ENCODE data around the gene ITGA3.

ITGA3 gene

DNA sequence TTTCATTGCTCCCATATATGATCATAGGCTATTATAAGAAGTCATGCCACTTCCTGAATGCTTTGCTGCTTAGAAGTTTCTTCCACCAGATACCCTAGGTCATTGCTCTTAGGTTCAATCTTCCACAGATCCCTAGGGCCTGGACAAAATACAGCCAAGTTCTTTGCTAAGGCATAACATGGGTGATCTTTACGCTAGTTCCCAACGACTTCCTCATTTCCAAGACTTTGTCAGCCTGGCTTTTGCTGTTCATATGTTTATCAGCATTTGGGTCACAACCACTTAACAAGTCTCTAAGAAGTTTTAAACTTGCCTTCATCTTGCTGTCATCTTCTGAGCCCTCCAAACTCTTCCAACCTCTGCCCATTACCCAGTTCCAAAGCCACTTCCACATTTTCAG, 40.8 kb upstream of the ITGA3 start:
- no peak for DNase-seq
- no peak overlapping the region for H3K9ac ChIP-seq (ENCODE audit: low read length)
- no peak overlapping the region for H2AFZ ChIP-seq (ENCODE audit: low read depth, low read length)
- H2BK12ac ChIP-seq (ENCODE audit: low read length in 2 of 2): no peak overlapping the region
- peaks cover 3% of the 10 kb centered on the region for H3K4me1 ChIP-seq (ENCODE audit: control insufficient read depth, insufficient read depth, low read depth, low read length)
- no peak overlapping the region for H2BK15ac ChIP-seq (ENCODE audit: low read depth, poor library complexity, severe bottlenecking)
- H2BK5ac ChIP-seq (ENCODE audit: low read depth, low read length, poor library complexity, severe bottlenecking): no peak overlapping the region
- H3K4me3 ChIP-seq (ENCODE audit: insufficient read depth in 1 of 2, low read depth in 1 of 2, low read length in 2 of 2): no peak overlapping the region
- no peak overlapping the region for H3K14ac ChIP-seq (ENCODE audit: low read length in 2 of 2)
- no peak overlapping the region for H3K4ac ChIP-seq (ENCODE audit: low read depth in 1 of 2, low read length in 2 of 2)
- H3K79me1 ChIP-seq (replicated peaks; ENCODE audit: low read length, poor library complexity, severe bottlenecking): no peaks in the 10 kb centered on the region
- H3K9me3 ChIP-seq (ENCODE audit: control insufficient read depth, low read length): peaks cover 23% of the 10 kb centered on the region
- no peak overlapping the region for H2AK5ac ChIP-seq (ENCODE audit: low read length, severe bottlenecking)
- H2BK120ac ChIP-seq (ENCODE audit: low read depth, low read length): no peak overlapping the region
- H3K23ac ChIP-seq (ENCODE audit: low read length in 2 of 2): no peak overlapping the region
- H3K27me3 ChIP-seq (ENCODE audit: control insufficient read depth in 1 of 2, insufficient read depth in 1 of 2, low read length in 2 of 2): peaks cover 0 to 7% of the 10 kb centered on the region in 2 experiments
- no peak overlapping the region for H3K18ac ChIP-seq (ENCODE audit: low read depth in 1 of 2, low read length in 2 of 2)
- no peaks in the 10 kb centered on the region for H3K36me3 ChIP-seq (ENCODE audit: control insufficient read depth in 1 of 2, insufficient read depth in 2 of 2, low read depth in 1 of 2, low read length in 2 of 2)
- H4K91ac ChIP-seq (ENCODE audit: low read length): no peak overlapping the region
- no peak overlapping the region for H3K4me2 ChIP-seq (ENCODE audit: low read length, poor library complexity, severe bottlenecking)
- 84% methylated on average over 2 of the region's 2 CpGs for whole genome bisulfite sequencing
- no peak overlapping the region for H3K27ac ChIP-seq (ENCODE audit: low read length, poor library complexity, severe bottlenecking)
- H4K8ac ChIP-seq (ENCODE audit: low read length): no peak overlapping the region

DNA sequence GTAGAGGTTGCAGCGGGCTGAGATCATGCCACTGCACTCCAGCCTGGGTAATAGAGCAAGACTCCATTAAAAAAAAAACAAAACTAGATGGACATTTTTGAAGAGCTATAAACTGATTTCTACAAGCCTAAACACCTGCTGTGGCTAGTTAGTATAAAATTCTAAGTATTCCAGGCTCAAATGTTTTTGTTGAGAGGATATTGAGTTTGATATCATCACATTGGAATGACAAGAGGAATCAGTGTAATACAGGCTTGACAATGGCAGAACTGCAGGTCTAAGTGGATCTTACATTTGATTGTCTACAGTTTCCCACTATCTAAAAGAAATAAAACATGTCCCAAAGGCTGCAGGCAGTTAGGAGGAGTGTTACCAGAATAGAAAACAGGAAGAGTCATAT, 37.0 kb upstream of the ITGA3 start:
- H4K91ac ChIP-seq (ENCODE audit: low read length): no peak overlapping the region
- H3K4me3 ChIP-seq (ENCODE audit: insufficient read depth in 1 of 2, low read depth in 1 of 2, low read length in 2 of 2): no peak overlapping the region
- no peak overlapping the region for H3K9ac ChIP-seq (ENCODE audit: low read length)
- no peak for DNase-seq
- peaks cover 6% of the 10 kb centered on the region for H3K9me3 ChIP-seq (ENCODE audit: control insufficient read depth, low read length)
- H2BK12ac ChIP-seq (ENCODE audit: low read length in 2 of 2): no peak overlapping the region
- H3K4me1 ChIP-seq (ENCODE audit: control insufficient read depth, insufficient read depth, low read depth, low read length): peaks cover 6% of the 10 kb centered on the region
- H2BK120ac ChIP-seq (ENCODE audit: low read depth, low read length): no peak overlapping the region
- no peaks in the 10 kb centered on the region for H3K79me1 ChIP-seq (replicated peaks; ENCODE audit: low read length, poor library complexity, severe bottlenecking)
- H3K23ac ChIP-seq (ENCODE audit: low read length in 2 of 2): no peak overlapping the region
- no peak overlapping the region for H3K4me2 ChIP-seq (ENCODE audit: low read length, poor library complexity, severe bottlenecking)
- H3K14ac ChIP-seq (ENCODE audit: low read length in 2 of 2): no peak overlapping the region
- H3K4ac ChIP-seq (ENCODE audit: low read depth in 1 of 2, low read length in 2 of 2): no peak overlapping the region
- H2BK15ac ChIP-seq (ENCODE audit: low read depth, poor library complexity, severe bottlenecking): no peak overlapping the region
- peaks cover 0 to 12% of the 10 kb centered on the region in 2 experiments for H3K27me3 ChIP-seq (ENCODE audit: control insufficient read depth in 1 of 2, insufficient read depth in 1 of 2, low read length in 2 of 2)
- H2AK5ac ChIP-seq (ENCODE audit: low read length, severe bottlenecking): no peak overlapping the region
- no peaks in the 10 kb centered on the region for H3K36me3 ChIP-seq (ENCODE audit: control insufficient read depth in 1 of 2, insufficient read depth in 2 of 2, low read depth in 1 of 2, low read length in 2 of 2)
- H3K18ac ChIP-seq (ENCODE audit: low read depth in 1 of 2, low read length in 2 of 2): no peak overlapping the region
- peak overlapping the region; percentile 0 for H3K27ac ChIP-seq (ENCODE audit: low read length, poor library complexity, severe bottlenecking)
- WGBS: no CpG with 5 or more reads among the region's 1 CpG
- no peak overlapping the region for H2AFZ ChIP-seq (ENCODE audit: low read depth, low read length)
- no peak overlapping the region for H2BK5ac ChIP-seq (ENCODE audit: low read depth, low read length, poor library complexity, severe bottlenecking)
- H4K8ac ChIP-seq (ENCODE audit: low read length): no peak overlapping the region

DNA sequence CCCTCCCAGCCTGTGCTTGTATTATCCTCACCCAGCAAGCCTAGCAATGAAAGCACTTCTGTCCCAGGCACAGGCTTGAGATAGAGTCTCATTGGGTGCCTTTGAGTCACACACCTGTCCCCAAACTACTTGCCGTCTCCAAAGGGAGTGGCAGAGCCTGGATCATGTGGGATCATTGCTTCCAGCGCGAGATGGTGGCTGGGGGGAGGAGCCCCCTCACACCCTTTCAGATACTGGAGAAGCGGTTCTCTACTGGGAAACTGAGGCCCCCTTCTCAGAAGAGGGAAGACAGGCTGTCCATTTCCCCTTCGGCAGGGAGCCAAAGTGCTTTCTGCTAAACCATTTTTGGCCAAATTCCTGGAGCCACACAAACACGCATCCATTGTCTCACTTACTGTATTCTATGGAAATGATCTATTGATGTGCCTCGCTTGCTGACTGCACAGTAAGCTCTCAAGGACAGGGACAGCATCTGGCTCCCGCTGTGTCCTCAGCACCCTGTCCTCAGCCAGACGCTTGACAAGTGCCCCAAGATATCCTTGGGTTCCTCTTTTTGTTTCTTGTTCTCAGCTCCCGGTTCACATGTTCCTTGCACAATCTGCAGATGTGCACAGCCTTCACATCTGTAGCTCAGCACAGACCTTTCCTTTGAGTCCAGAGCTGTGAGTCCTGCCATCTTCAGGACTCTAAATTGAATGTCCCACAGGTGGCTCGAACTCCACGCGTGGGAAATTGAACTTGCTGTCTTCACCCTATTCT, 34.9 kb upstream of the ITGA3 start:
- Histone ChIP-seq H4K8ac (ENCODE audit: low read length) (no peak overlapping the region), H2BK5ac (ENCODE audit: low read depth, low read length, poor library complexity, severe bottlenecking) (no peak overlapping the region), H3K4ac (ENCODE audit: low read depth in 1 of 2, low read length in 2 of 2) (no peak overlapping the region), H3K4me3 (ENCODE audit: insufficient read depth in 1 of 2, low read depth in 1 of 2, low read length in 2 of 2) (no peak overlapping the region), H3K79me1 (replicated peaks; ENCODE audit: low read length, poor library complexity, severe bottlenecking) (peaks cover under 1% of the 10 kb centered on the region), H3K36me3 (ENCODE audit: control insufficient read depth in 1 of 2, insufficient read depth in 2 of 2, low read depth in 1 of 2, low read length in 2 of 2) (no peaks in the 10 kb centered on the region), H4K91ac (ENCODE audit: low read length) (no peak overlapping the region), H3K23ac (ENCODE audit: low read length in 2 of 2) (no peak overlapping the region), H2BK15ac (ENCODE audit: low read depth, poor library complexity, severe bottlenecking) (no peak overlapping the region), H3K27ac (ENCODE audit: low read length, poor library complexity, severe bottlenecking) (no peak overlapping the region), H3K14ac (ENCODE audit: low read length in 2 of 2) (no peak overlapping the region), H3K4me2 (ENCODE audit: low read length, poor library complexity, severe bottlenecking) (no peak overlapping the region), H2BK120ac (ENCODE audit: low read depth, low read length) (no peak overlapping the region), H3K4me1 (ENCODE audit: control insufficient read depth, insufficient read depth, low read depth, low read length) (peaks cover 7% of the 10 kb centered on the region), H2AFZ (ENCODE audit: low read depth, low read length) (no peak overlapping the region), H3K18ac (ENCODE audit: low read depth in 1 of 2, low read length in 2 of 2) (no peak overlapping the region), H2AK5ac (ENCODE audit: low read length, severe bottlenecking) (peak overlapping the region; percentile 62), H3K27me3 (ENCODE audit: control insufficient read depth in 1 of 2, insufficient read depth in 1 of 2, low read length in 2 of 2) (peaks cover 0 to 11% of the 10 kb centered on the region in 2 experiments), H2BK12ac (ENCODE audit: low read length in 2 of 2) (no peak overlapping the region), H3K9ac (ENCODE audit: low read length) (no peak overlapping the region), H3K9me3 (ENCODE audit: control insufficient read depth, low read length) (no peaks in the 10 kb centered on the region)
- 70% methylated on average over 13 of the region's 13 CpGs for WGBS
- DNase-seq: no peak

- Histone ChIP-seq H2AFZ (ENCODE audit: low read depth, low read length) (no peak overlapping the region), H3K9ac (ENCODE audit: low read length) (no peak overlapping the region), H3K14ac (ENCODE audit: low read length in 2 of 2) (no peak overlapping the region), H4K91ac (ENCODE audit: low read length) (no peak overlapping the region), H2BK12ac (ENCODE audit: low read length in 2 of 2) (no peak overlapping the region), H3K79me1 (replicated peaks; ENCODE audit: low read length, poor library complexity, severe bottlenecking) (peaks cover 5% of the 10 kb centered on the region), H3K4me1 (ENCODE audit: control insufficient read depth, insufficient read depth, low read depth, low read length) (peaks cover 13% of the 10 kb centered on the region), H3K4me3 (ENCODE audit: insufficient read depth in 1 of 2, low read depth in 1 of 2, low read length in 2 of 2) (no peak overlapping the region), H4K8ac (ENCODE audit: low read length) (no peak overlapping the region), H3K4ac (ENCODE audit: low read depth in 1 of 2, low read length in 2 of 2) (no peak overlapping the region), H3K36me3 (ENCODE audit: control insufficient read depth in 1 of 2, insufficient read depth in 2 of 2, low read depth in 1 of 2, low read length in 2 of 2) (no peaks in the 10 kb centered on the region), H2AK5ac (ENCODE audit: low read length, severe bottlenecking) (peak overlapping the region; percentile 4), H3K9me3 (ENCODE audit: control insufficient read depth, low read length) (no peaks in the 10 kb centered on the region), H3K23ac (ENCODE audit: low read length in 2 of 2) (no peak overlapping the region), H3K18ac (ENCODE audit: low read depth in 1 of 2, low read length in 2 of 2) (no peak overlapping the region), H3K4me2 (ENCODE audit: low read length, poor library complexity, severe bottlenecking) (no peak overlapping the region), H3K27ac (ENCODE audit: low read length, poor library complexity, severe bottlenecking) (no peak overlapping the region), H2BK5ac (ENCODE audit: low read depth, low read length, poor library complexity, severe bottlenecking) (no peak overlapping the region), H3K27me3 (ENCODE audit: control insufficient read depth in 1 of 2, insufficient read depth in 1 of 2, low read length in 2 of 2) (peaks cover 0 to 5% of the 10 kb centered on the region in 2 experiments), H2BK15ac (ENCODE audit: low read depth, poor library complexity, severe bottlenecking) (peak overlapping the region; percentile 68), H2BK120ac (ENCODE audit: low read depth, low read length) (no peak overlapping the region)
- DNase-seq: no peak
- WGBS: 88% methylated on average over 6 of the region's 6 CpGs
Measured at GRCh38 chr17:50021681-50022370, 34.1 kb upstream of the ITGA3 start.

All from mesenchymal stem cell (in vitro differentiated cells and primary cell).